Suprapubic skin (tissue), 3 donors: ENCODE results near the gene IQSEC3.

Experiments
- POLR2AphosphoS5 ChIP-seq, 3 donors: sonication (generic); formaldehyde crosslinking; IDR thresholded peaks; one replicate each; pipeline ENCODE4 v1.6.1; 2017; ENCODE audit warnings: antibody characterized with exemption in 3 of 3
- TF ChIP-seq, protein P1 (sequence below), 2 donors: fragments of 200-600 bp in 1 of 2; fragments of 450-650 bp in 1 of 2; sonication (generic) in 1 of 2; IDR thresholded peaks; one replicate each; pipeline ENCODE4 v1.5.1; 2016 to 2019; ENCODE audit warnings: antibody characterized with exemption in 2 of 2, mild to moderate bottlenecking in 1 of 2, moderate library complexity in 1 of 2

DNA sequence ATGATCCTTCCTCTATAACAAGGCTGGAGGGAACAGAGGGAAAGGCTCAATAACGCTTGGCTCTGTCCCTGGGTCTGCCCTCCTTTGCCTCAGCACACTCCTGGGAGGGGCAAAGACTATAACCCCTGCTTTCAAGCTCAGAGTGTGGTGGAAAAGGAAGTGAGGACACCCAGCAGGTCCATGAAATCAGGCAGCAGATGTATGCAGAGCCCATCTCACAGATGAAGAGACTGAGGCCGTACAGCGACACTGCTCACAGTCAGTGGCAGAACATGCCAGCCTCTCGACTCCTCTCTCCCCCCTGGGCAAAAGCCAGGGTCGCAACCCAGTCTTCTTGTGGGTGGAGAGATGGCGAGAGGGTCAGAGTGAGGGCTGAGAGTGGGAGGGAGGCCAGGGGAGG, 107.6 kb downstream of the IQSEC3 start:
- TF ChIP-seq, protein P1, sequence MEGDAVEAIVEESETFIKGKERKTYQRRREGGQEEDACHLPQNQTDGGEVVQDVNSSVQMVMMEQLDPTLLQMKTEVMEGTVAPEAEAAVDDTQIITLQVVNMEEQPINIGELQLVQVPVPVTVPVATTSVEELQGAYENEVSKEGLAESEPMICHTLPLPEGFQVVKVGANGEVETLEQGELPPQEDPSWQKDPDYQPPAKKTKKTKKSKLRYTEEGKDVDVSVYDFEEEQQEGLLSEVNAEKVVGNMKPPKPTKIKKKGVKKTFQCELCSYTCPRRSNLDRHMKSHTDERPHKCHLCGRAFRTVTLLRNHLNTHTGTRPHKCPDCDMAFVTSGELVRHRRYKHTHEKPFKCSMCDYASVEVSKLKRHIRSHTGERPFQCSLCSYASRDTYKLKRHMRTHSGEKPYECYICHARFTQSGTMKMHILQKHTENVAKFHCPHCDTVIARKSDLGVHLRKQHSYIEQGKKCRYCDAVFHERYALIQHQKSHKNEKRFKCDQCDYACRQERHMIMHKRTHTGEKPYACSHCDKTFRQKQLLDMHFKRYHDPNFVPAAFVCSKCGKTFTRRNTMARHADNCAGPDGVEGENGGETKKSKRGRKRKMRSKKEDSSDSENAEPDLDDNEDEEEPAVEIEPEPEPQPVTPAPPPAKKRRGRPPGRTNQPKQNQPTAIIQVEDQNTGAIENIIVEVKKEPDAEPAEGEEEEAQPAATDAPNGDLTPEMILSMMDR (IDR thresholded peaks at IDR 0.05): no peak
- no peak for TF ChIP-seq POLR2AphosphoS5 (IDR thresholded peaks at IDR 0.05)
